K562 (cell line): ENCODE results near the gene CAPRIN1. TPM values are rescaled to one million over a fixed set of nuclear protein-coding genes. Genes with fewer than 3 reads are reported as not detected.

Source experiments
- ATF4 ChIP-seq: fragments of 450-650 bp; formaldehyde crosslinking; IDR thresholded peaks from 2 replicates; pipeline ENCODE4 v1.4.0; 2022; ENCODE audit warnings: mild to moderate bottlenecking, moderate library complexity
- CUX1 ChIP-seq: fragments of 200-800 bp; sonication (Bioruptor generic); IDR thresholded peaks from 2 replicates; pipeline ENCODE4 v1.6.1; 2016; ENCODE audit warnings: missing genetic modification characterization, missing compliant biosample characterization
- CXXC5 ChIP-seq: fragments of 250-450 bp; sonication (Bioruptor Pico); IDR thresholded peaks from 2 replicates; pipeline ENCODE4 v1.8.0; 2022; ENCODE audit warnings: inconsistent platforms, mild to moderate bottlenecking, moderate library complexity
- FOXA1 ChIP-seq: fragments of 450-650 bp; IDR thresholded peaks from 2 replicates; pipeline ENCODE4 v1.6.1; 2016; ENCODE audit warnings: mild to moderate bottlenecking, borderline replicate concordance
- FOXM1 ChIP-seq, 2 experiments: fragments of 450-650 bp in 1 of 2; sonication (generic) in 1 of 2; formaldehyde crosslinking in 1 of 2; IDR thresholded peaks; 2 replicates each; pipeline versions ENCODE4 v1.6.1 to v1.9.0; 2017 to 2022; ENCODE audit warnings: low read depth in 2 of 2, mild to moderate bottlenecking in 2 of 2, missing genetic modification reagents in 1 of 2, moderate library complexity in 1 of 2
- HMGXB4 ChIP-seq: sonication (generic); formaldehyde crosslinking; IDR thresholded peaks from 2 replicates; pipeline ENCODE4 v1.8.1; 2023; ENCODE audit warnings: mild to moderate bottlenecking, missing genetic modification reagents
- NFATC3 ChIP-seq: fragments of 450-650 bp; IDR thresholded peaks from 2 replicates; pipeline ENCODE4 v1.6.1; 2017; ENCODE audit warnings: mild to moderate bottlenecking
- NFRKB ChIP-seq: fragments of 450-650 bp; IDR thresholded peaks from 2 replicates; pipeline ENCODE4 v1.6.1; 2016; ENCODE audit warnings: low read depth
- PCBP1 ChIP-seq: fragments of 200-400 bp; formaldehyde crosslinking; IDR thresholded peaks from 2 replicates; pipeline ENCODE4 v1.6.1; 2018; ENCODE audit warnings: mild to moderate bottlenecking, low read depth, low read length; ENCODE audit not compliant: poor library complexity, severe bottlenecking
- RAD21 ChIP-seq, 2 experiments: fragments of 250-450 bp in 1 of 2; fragments of 450-650 bp in 1 of 2; sonication (Bioruptor Pico) in 1 of 2; formaldehyde crosslinking in 1 of 2; IDR thresholded peaks in 1 of 2; conservative IDR thresholded peaks in 1 of 2; 2 replicates each; pipeline versions ENCODE4 v1.4.0 to v1.8.0; 2020 to 2022; ENCODE audit warnings: mild to moderate bottlenecking in 2 of 2, moderate library complexity in 1 of 2
- RBM39 ChIP-seq: fragments of 200-400 bp; formaldehyde crosslinking; optimal IDR thresholded peaks from 2 replicates; pipeline ENCODE3; 2018; ENCODE audit warnings: low read depth, low read length
- RCOR1 ChIP-seq, 2 experiments: IDR thresholded peaks; 2 replicates each; pipeline ENCODE4 v1.6.1; 2012; ENCODE audit warnings: low read depth in 2 of 2, low read length in 2 of 2, borderline replicate concordance in 1 of 2, improper control_type of control experiment in 1 of 2
- TSC22D4 ChIP-seq: fragments of 450-650 bp; IDR thresholded peaks from 2 replicates; pipeline ENCODE4 v1.6.1; 2016; ENCODE audit warnings: missing genetic modification characterization, missing biosample characterization, control low read depth
- ZFX ChIP-seq: sonication (generic); formaldehyde crosslinking; IDR thresholded peaks from 2 replicates; pipeline ENCODE4 v1.8.0; 2022; ENCODE audit warnings: mild to moderate bottlenecking, missing genetic modification reagents, moderate library complexity
- ZNF121 ChIP-seq: sonication (generic); formaldehyde crosslinking; conservative IDR thresholded peaks from 2 replicates; pipeline ENCODE4 v1.8.0; 2022; ENCODE audit warnings: missing genetic modification reagents
- ZNF239 ChIP-seq: fragments of 250-450 bp; sonication (Bioruptor Pico); IDR thresholded peaks from 2 replicates; pipeline ENCODE4 v1.4.0; 2020; ENCODE audit warnings: mild to moderate bottlenecking
- ZNF3 ChIP-seq: fragments of 250-450 bp; sonication (Bioruptor Pico); IDR thresholded peaks from 2 replicates; pipeline ENCODE4 v1.5.0; 2021; ENCODE audit warnings: mild to moderate bottlenecking, moderate library complexity
- ZNF717 ChIP-seq: fragments of 250-450 bp; sonication (Bioruptor Pico); IDR thresholded peaks from 2 replicates; pipeline ENCODE4 v1.5.0; 2021
- polyA plus RNA-seq, 8 experiments: library from polyadenylated mRNA; depleted of rRNA in 4 of 8; stranded (reverse) in 5 of 8; unstranded in 3 of 8; fragments of >200 nt; fragmentation: Nextera tagmentation in 2 of 8; fragmentation: Illumina TruSeq in 1 of 8; extraction: Ambion mirVana in 2 of 8; extraction: Trizol in 1 of 8; gene quantifications; 2 replicates each; pipeline versions ENCODE4 v1.2.1 to v1.2.3, GENCODE V29; 2011 to 2014; ENCODE audit warnings: inconsistent platforms in 1 of 8, missing spikeins in 1 of 8
- total RNA-seq, 7 experiments: library from RNA; depleted of rRNA in 6 of 7; stranded (reverse); fragments of >200 nt in 6 of 7; fragmentation: Illumina TruSeq in 2 of 7; extraction: Trizol in 2 of 7; gene quantifications; 2 replicates each; pipeline versions ENCODE4 v1.2.1 to v1.2.3, GENCODE V29; 2011 to 2021; ENCODE audit warnings: low replicate concordance in 1 of 7
- TF ChIP-seq, protein P1 (sequence below), 2 experiments: fragments of 450-650 bp; IDR thresholded peaks; 2 replicates each; pipeline ENCODE4 v1.6.1; 2016

CAPRIN1 gene
- total and polyA plus RNA-seq, 9 of the 15 experiments (the other 6 are each of a cell fraction or from before 2014, with no cell fraction given): 49.6 to 271 (median 244) TPM

DNA sequence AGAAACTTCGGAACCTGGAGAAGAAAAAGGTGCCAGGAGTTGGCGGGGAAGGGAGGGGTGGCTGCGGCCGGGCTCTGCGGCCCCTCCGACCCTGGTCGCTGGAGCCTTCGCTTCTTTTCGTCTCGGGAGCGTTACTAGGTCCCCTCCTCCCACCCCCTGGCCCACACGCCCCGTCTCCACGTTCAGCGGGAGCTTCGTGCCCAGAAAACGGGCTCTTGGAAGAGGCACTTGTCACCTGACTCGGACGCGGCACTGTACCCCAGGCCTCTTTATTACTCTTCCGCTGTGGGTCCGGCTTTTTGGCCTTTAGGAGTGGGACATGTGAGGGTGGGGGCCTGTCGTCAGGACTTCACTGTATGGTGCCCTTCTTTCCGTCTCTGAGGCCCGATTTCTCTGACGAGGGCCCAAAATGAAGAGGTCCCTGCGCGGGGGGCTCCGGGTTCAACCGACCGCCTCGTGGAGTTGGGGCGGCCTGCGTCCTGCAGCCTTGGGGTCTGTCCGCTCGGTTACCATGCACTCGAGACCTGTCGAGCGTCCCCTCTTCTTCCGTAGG lies 1.2 kb downstream of the CAPRIN1 start (continued):
- peak; percentile 14; the same call in 1 of the 2 replicates for TF ChIP-seq HMGXB4
- TF ChIP-seq ZNF239 (CRISPR knock-in tag): no peak
- no peak for TF ChIP-seq CUX1 (CRISPR knock-in tag)
- peak; percentile 44 for TF ChIP-seq PCBP1
- TF ChIP-seq CXXC5: no peak
- no peak for TF ChIP-seq ATF4 (CRISPR knock-in tag)
- TF ChIP-seq ZFX (CRISPR knock-in tag): peak; percentile 56; the same call in 1 of the 2 replicates
- no peak for TF ChIP-seq NFRKB
- TF ChIP-seq RBM39: no peak
- 0 out of 2 replicates have a peak, but pooled peaks have one; percentile 1 for TF ChIP-seq ZNF121 (CRISPR knock-in tag)
- TF ChIP-seq RCOR1 (IDR thresholded peaks at IDR 0.05; ENCODE audit: borderline replicate concordance in 1 of 2, low read depth in 2 of 2, low read length in 2 of 2): no peak
- TF ChIP-seq FOXM1 (IDR thresholded peaks at IDR 0.05; ENCODE audit: low read depth): no peak
- no peak for TF ChIP-seq FOXM1 (CRISPR knock-in tag; IDR thresholded peaks at IDR 0.05; ENCODE audit: low read depth)
- TF ChIP-seq ZNF717 (CRISPR knock-in tag): no peak
- TF ChIP-seq, protein P1, sequence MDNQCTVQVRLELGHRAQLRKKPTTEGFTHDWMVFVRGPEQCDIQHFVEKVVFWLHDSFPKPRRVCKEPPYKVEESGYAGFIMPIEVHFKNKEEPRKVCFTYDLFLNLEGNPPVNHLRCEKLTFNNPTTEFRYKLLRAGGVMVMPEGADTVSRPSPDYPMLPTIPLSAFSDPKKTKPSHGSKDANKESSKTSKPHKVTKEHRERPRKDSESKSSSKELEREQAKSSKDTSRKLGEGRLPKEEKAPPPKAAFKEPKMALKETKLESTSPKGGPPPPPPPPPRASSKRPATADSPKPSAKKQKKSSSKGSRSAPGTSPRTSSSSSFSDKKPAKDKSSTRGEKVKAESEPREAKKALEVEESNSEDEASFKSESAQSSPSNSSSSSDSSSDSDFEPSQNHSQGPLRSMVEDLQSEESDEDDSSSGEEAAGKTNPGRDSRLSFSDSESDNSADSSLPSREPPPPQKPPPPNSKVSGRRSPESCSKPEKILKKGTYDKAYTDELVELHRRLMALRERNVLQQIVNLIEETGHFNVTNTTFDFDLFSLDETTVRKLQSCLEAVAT (IDR thresholded peaks at IDR 0.05): peak in 1 of 2 experiments; percentile 10; a peak in 1 of 4 replicates
- no peak for TF ChIP-seq ZNF3
- no peak for TF ChIP-seq RAD21 (CRISPR knock-in tag; conservative IDR thresholded peaks at IDR 0.05 in 1 of 2, IDR thresholded peaks at IDR 0.05 in 1 of 2)
- no peak for TF ChIP-seq TSC22D4 (tag)
- TF ChIP-seq NFATC3: no peak
- no peak for TF ChIP-seq FOXA1
